MM.1S (cell line): ENCODE results near the gene SLC35D1.

Experiments
- DNase-seq: peaks from one replicate; pipeline ENCODE4 v3.0.0-alpha.2; 2015
- H2AFZ ChIP-seq: fragments of 300-600 bp; sonication (generic); 2 replicates; pipeline ENCODE4 v1.6.0; 2016; ENCODE audit warnings: antibody characterized with exemption, low read length
- H3F3A ChIP-seq: fragments of 300-600 bp; sonication (generic); 2 replicates; pipeline ENCODE4 v1.6.1; 2016; ENCODE audit warnings: mild to moderate bottlenecking, antibody characterized with exemption, low read length, moderate library complexity, mixed read lengths; ENCODE audit not compliant: insufficient read depth
- H3K27ac ChIP-seq: fragments of 300-600 bp; sonication (generic); 2 replicates; pipeline ENCODE4 v1.5.1; 2016; ENCODE audit warnings: mild to moderate bottlenecking, low read length
- H3K27me3 ChIP-seq: fragments of 300-600 bp; sonication (generic); replicated peaks from 2 replicates; pipeline ENCODE4 v1.6.0; 2016; ENCODE audit warnings: low read length; ENCODE audit not compliant: insufficient read depth
- H3K36me3 ChIP-seq: fragments of 300-600 bp; sonication (generic); replicated peaks from 2 replicates; pipeline ENCODE4 v1.6.1; 2016; ENCODE audit warnings: mild to moderate bottlenecking, low read length, mixed read lengths; ENCODE audit not compliant: insufficient read depth
- H3K4me1 ChIP-seq: fragments of 300-600 bp; sonication (generic); 2 replicates; pipeline ENCODE4 v1.6.1; 2016; ENCODE audit warnings: low read length, mixed read lengths
- H3K4me2 ChIP-seq: fragments of 300-600 bp; sonication (generic); 2 replicates; pipeline ENCODE4 v1.6.0; 2016; ENCODE audit warnings: low read depth, low read length
- H3K4me3 ChIP-seq: fragments of 300-600 bp; sonication (generic); 2 replicates; pipeline ENCODE4 v1.5.1; 2016; ENCODE audit warnings: low read length, mixed read lengths
- H3K79me2 ChIP-seq: fragments of 300-600 bp; sonication (generic); 2 replicates; pipeline ENCODE4 v1.6.1; 2016; ENCODE audit warnings: mixed run types, low read length, mixed read lengths
- H3K9ac ChIP-seq: fragments of 300-600 bp; sonication (generic); 2 replicates; pipeline ENCODE4 v1.6.1; 2016; ENCODE audit warnings: low read length, mixed read lengths
- H3K9me2 ChIP-seq: fragments of 300-600 bp; sonication (generic); replicated peaks from 2 replicates; pipeline ENCODE4 v1.6.1; 2016; ENCODE audit warnings: mild to moderate bottlenecking, low read length, mixed read lengths; ENCODE audit not compliant: insufficient read depth
- H3K9me3 ChIP-seq: fragments of 300-600 bp; sonication (generic); replicated peaks from 2 replicates; pipeline ENCODE4 v1.6.1; 2016; ENCODE audit warnings: mild to moderate bottlenecking, low read length, mixed read lengths; ENCODE audit not compliant: insufficient read depth
- H4K20me1 ChIP-seq: fragments of 300-600 bp; sonication (generic); 2 replicates; pipeline ENCODE4 v1.6.1; 2016; ENCODE audit warnings: mild to moderate bottlenecking, low read length, moderate library complexity, mixed read lengths; ENCODE audit not compliant: insufficient read depth
- EZH2 ChIP-seq: fragments of 300-600 bp; sonication (generic); optimal IDR thresholded peaks from 2 replicates; pipeline ENCODE3; 2017; ENCODE audit warnings: low read depth, mild to moderate bottlenecking, antibody characterized with exemption, low read length, mixed read lengths
- EZH2phosphoT487 ChIP-seq: fragments of 300-600 bp; sonication (generic); IDR thresholded peaks from 2 replicates; pipeline ENCODE4 v1.6.1; 2018; ENCODE audit warnings: antibody characterized with exemption, low read length
- TF ChIP-seq, protein P1 (sequence below): fragments of 300-600 bp; sonication (generic); IDR thresholded peaks from 2 replicates; pipeline ENCODE4 v1.5.1; 2016; ENCODE audit warnings: antibody characterized with exemption, low read length, mixed read lengths

SLC35D1 gene

DNA sequence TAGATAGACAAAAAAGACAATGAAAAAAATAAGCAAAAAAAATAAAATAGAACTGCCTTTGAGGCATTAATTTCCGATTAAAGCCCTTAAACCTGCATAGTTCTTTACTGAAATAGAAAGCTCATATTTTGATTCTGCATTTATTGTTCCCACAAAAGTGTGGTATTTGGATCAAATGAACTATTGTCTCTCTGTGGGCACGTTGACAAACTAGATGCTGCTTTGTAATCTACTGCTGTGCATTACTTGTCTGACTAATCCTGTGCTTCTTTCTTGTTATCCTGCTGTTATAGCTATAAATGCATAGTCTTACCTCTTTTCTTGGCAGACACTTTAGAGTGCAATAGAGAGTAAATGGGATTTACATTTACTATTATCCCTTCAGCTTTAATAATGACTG is 31.4 kb upstream of the SLC35D1 start:
- Histone ChIP-seq H3K4me3 (no peak overlapping the region), H3K9ac (no peak overlapping the region), H3K4me2 (no peak overlapping the region), H3K27me3 (no peaks in the 10 kb centered on the region), H3F3A (no peaks in the 10 kb centered on the region), H2AFZ (no peak overlapping the region), H3K9me2 (no peaks in the 10 kb centered on the region), H3K79me2 (no peaks in the 10 kb centered on the region), H3K36me3 (no peaks in the 10 kb centered on the region), H3K9me3 (no peaks in the 10 kb centered on the region), H3K4me1 (no peaks in the 10 kb centered on the region), H3K27ac (no peak overlapping the region), H4K20me1 (no peaks in the 10 kb centered on the region)
- TF ChIP-seq, protein P1, sequence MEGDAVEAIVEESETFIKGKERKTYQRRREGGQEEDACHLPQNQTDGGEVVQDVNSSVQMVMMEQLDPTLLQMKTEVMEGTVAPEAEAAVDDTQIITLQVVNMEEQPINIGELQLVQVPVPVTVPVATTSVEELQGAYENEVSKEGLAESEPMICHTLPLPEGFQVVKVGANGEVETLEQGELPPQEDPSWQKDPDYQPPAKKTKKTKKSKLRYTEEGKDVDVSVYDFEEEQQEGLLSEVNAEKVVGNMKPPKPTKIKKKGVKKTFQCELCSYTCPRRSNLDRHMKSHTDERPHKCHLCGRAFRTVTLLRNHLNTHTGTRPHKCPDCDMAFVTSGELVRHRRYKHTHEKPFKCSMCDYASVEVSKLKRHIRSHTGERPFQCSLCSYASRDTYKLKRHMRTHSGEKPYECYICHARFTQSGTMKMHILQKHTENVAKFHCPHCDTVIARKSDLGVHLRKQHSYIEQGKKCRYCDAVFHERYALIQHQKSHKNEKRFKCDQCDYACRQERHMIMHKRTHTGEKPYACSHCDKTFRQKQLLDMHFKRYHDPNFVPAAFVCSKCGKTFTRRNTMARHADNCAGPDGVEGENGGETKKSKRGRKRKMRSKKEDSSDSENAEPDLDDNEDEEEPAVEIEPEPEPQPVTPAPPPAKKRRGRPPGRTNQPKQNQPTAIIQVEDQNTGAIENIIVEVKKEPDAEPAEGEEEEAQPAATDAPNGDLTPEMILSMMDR: no peak
- no peak for TF ChIP-seq EZH2
- TF ChIP-seq EZH2phosphoT487: no peak
- DNase-seq: no peak

GRCh38 chr1:67084765-67085318 is 30.9 kb upstream of the SLC35D1 start:
- Histone ChIP-seq H3K79me2 (no peaks in the 10 kb centered on the region), H3K4me3 (no peak overlapping the region), H2AFZ (no peak overlapping the region), H4K20me1 (no peaks in the 10 kb centered on the region), H3K4me1 (no peaks in the 10 kb centered on the region), H3K9me2 (no peaks in the 10 kb centered on the region), H3K9ac (no peak overlapping the region), H3K27me3 (no peaks in the 10 kb centered on the region), H3K4me2 (no peak overlapping the region), H3K9me3 (no peaks in the 10 kb centered on the region), H3K27ac (no peak overlapping the region), H3K36me3 (no peaks in the 10 kb centered on the region), H3F3A (no peaks in the 10 kb centered on the region)
- TF ChIP-seq EZH2: no peak
- TF ChIP-seq, protein P1: no peak
- no peak for TF ChIP-seq EZH2phosphoT487
- DNase-seq: no peak

DNA sequence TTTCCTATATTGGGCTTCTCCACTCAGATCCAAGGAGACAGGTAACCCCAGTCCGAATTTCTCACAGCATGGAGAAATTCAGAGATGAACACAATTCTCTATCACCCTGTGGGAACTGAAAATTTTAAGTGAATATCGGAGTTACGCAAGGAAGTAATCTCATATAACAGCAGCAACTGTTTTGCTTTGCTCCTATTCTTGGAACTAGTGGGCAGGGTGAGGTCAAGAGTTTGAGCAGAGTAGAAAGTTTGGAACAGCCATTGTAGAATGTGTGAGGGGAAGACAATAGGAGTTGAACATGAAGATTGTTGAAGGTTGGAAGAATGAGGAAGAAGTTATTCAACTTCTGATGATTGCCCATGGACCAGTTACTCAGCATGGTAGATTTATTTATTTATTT is 24.3 kb upstream of the SLC35D1 start:
- Histone ChIP-seq H3K9ac (no peak overlapping the region), H2AFZ (no peak overlapping the region), H3F3A (no peaks in the 10 kb centered on the region), H3K27ac (no peak overlapping the region), H3K27me3 (no peaks in the 10 kb centered on the region), H3K9me2 (no peaks in the 10 kb centered on the region; the same call in 1 of the 2 replicates), H3K4me1 (no peaks in the 10 kb centered on the region), H3K4me3 (no peak overlapping the region), H4K20me1 (no peaks in the 10 kb centered on the region), H3K79me2 (no peaks in the 10 kb centered on the region), H3K36me3 (no peaks in the 10 kb centered on the region), H3K4me2 (no peak overlapping the region), H3K9me3 (no peaks in the 10 kb centered on the region)
- TF ChIP-seq, protein P1: no peak
- TF ChIP-seq EZH2phosphoT487: no peak
- TF ChIP-seq EZH2: no peak
- DNase-seq: no peak
